GM19023 (cell line): ENCODE measurements around the gene LRMDA.
"Not testable (repeated sequence)": the region's sequence is repeated elsewhere in the genome, so short reads cannot be mapped to it uniquely, and the experiment has no call there.

ENCODE experiments used
- ATAC-seq: cut with Tn5 transposase; IDR thresholded peaks from one replicate; pipeline ENCODE4 v1.9.1; 2021; ENCODE audit warnings: mild to moderate bottlenecking, moderate library complexity; ENCODE audit not compliant: unreplicated experiment

Gene LRMDA

DNA sequence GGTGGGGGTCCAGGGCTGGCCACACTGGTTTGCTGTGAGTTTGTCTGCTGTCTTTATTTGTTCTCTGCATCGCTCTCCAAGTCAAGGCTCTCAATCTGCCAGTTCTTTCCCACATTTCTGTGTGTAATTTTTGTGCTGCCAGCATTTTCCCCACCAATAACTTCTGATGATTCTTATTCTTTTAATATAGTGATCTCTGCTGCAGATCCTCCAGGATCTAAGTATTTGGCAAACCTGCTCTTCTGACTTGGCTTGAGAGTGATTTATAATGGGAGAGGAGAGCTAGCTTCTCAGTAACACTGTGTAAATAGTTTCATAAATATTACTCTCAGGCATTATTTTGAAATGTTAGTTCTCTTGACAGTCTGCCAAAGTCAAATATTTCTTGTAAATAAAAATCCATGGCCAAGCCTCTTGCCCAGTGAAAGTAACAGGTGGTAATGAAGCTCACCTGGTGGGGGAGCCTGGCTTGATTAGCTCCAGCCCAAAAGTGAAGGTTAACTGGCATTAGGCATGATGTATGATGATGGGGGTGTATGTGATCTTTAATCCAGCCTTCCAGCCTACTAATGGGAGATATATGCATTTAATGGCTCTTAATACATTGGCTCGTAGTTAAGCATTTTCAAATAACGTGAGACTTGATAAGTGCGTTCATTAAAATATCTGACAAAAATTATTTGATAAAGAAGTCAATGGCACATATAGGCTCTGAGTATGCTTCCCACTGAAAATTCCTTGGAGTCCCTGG lies 1150.3 kb downstream of the LRMDA start:
- no peak for ATAC-seq

DNA sequence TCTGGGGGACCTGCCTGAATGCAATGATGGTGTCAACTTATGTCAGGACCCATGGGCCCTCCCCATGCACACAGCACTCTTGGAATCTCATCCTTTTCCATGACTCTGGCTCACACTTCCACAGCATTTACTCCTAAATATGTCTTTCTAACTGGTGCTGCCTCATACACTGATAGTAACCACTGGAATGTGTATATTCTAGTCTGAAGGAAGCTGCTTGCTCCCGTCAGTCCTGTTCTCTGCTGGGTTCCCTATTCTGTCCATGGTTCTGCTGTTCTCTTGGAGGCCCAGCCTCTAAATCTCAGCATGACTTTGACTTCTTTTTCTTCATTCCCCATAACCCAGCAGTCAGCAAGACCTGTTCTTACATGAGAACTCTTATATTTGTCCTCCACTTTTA lies 1151.1 kb downstream of the LRMDA start:
- ATAC-seq = no peak

DNA sequence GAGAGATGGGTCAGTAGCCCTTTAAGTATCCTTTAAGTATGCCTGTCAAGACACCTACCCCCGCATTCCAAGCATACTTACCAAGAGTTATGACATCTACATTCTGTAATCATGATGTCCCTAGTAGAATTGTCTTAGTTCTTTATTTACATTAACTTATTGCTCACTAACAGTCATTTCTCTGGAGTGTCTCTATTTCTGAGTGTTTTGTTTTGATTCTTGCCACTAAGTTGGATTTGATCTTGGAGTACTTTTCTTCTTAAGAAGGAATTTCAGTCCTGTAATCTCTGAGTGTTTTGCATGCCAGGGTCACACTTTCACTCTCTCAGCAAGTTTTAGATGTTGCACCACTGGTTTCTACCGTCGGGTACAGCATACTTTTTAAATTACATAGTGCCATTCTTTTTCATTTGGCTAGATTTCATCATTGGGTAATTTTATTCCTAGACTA lies 1152.3 kb downstream of the LRMDA start:
- ATAC-seq = no peak

DNA sequence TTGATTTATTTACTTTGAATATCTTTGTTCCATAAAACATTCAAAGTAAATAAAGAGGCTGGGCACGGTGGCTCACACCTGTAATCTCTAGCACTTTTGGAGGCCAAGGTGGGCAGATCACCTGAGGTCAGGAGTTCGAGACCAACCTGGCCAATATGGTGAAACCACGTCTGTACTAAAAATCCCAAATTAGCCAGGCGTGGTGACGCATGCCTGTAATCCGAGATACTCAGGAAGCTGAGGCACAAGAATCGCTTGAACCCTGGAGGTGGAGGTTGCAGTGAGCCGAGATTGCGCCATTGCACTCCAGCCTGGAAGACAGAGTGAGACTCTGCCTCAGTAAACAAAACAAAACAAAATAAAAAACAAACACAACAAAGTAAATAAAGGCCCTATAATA lies 1153.0 kb downstream of the LRMDA start:
- ATAC-seq = not testable (repeated sequence)
